Neural crest cell (in vitro differentiated cells): Measurements from ENCODE around the gene CPD. TPM values are rescaled to one million over a fixed set of nuclear protein-coding genes. Genes with fewer than 3 reads are reported as not detected.
A peak's percentile ranks its signal among the peaks of the same experiment; 100 is the strongest.

Experiments
- DNase-seq: peaks from one replicate; pipeline ENCODE4 v3.0.0; 2021; ENCODE audit warnings: low read depth, mixed read lengths, low spot score
- H3K27ac Mint-ChIP-seq: one replicate; pipeline ENCODE4 v1.8.0; 2021; ENCODE audit warnings: mild to moderate bottlenecking, mixed read lengths; ENCODE audit not compliant: unreplicated experiment
- H3K27me3 Mint-ChIP-seq: 2 replicates; pipeline ENCODE4 v1.8.0; 2021; ENCODE audit warnings: low read depth, mild to moderate bottlenecking, mixed read lengths
- H3K36me3 Mint-ChIP-seq: 2 replicates; pipeline ENCODE4 v1.8.0; 2021; ENCODE audit warnings: low read depth, mild to moderate bottlenecking, mixed read lengths
- H3K4me1 Mint-ChIP-seq: 2 replicates; pipeline ENCODE4 v1.8.0; 2021; ENCODE audit warnings: mixed read lengths
- H3K4me3 Mint-ChIP-seq: one replicate; pipeline ENCODE4 v1.8.0; 2021; ENCODE audit warnings: mild to moderate bottlenecking, mixed read lengths
- H3K9me3 Mint-ChIP-seq: 2 replicates; pipeline ENCODE4 v1.8.0; 2021; ENCODE audit warnings: mixed read lengths
- CTCF ChIP-seq: fragments of 200-600 bp; sonication (generic); conservative IDR thresholded peaks from 2 replicates; pipeline ENCODE4 v1.5.0; 2021; ENCODE audit warnings: antibody characterized with exemption, mild to moderate bottlenecking
- total RNA-seq: library from RNA; stranded (reverse); gene quantifications from 2 replicates; pipeline ENCODE4 v1.2.1, GENCODE V29; 2021

The CPD gene
- total RNA-seq, 1 donor from 2014 or later, result 48.4 TPM

- Mint-ChIP-seq H3K9me3 (no peaks in the 10 kb centered on the region), H3K4me3 (peak overlapping the region; percentile 49), H3K27ac (peak overlapping the region; percentile 96), H3K36me3 (no peaks in the 10 kb centered on the region), H3K4me1 (peaks cover 34% of the 10 kb centered on the region), H3K27me3 (no peaks in the 10 kb centered on the region)
- TF ChIP-seq CTCF, result no peak
- no peak for DNase-seq
Measured at GRCh38 chr17:30344283-30345088, 34.2 kb upstream of the CPD start.

GRCh38 chr17:30345089-30345433 is 33.7 kb upstream of the CPD start:
- H3K9me3 Mint-ChIP-seq, result no peaks in the 10 kb centered on the region
- no peak overlapping the region for H3K4me3 Mint-ChIP-seq
- no peak for TF ChIP-seq CTCF
- no peaks in the 10 kb centered on the region for H3K36me3 Mint-ChIP-seq
- no peaks in the 10 kb centered on the region for H3K27me3 Mint-ChIP-seq
- H3K4me1 Mint-ChIP-seq, result peaks cover 32% of the 10 kb centered on the region
- no peak for DNase-seq
- peak overlapping the region; percentile 96 for H3K27ac Mint-ChIP-seq

GRCh38 chr17:30345527-30346075 is 33.1 kb upstream of the CPD start:
- H3K4me1 Mint-ChIP-seq, result peaks cover 27% of the 10 kb centered on the region

GRCh38 chr17:30346221-30346795 is 32.4 kb upstream of the CPD start:
- no peak for DNase-seq
- Mint-ChIP-seq H3K4me1 (peaks cover 22% of the 10 kb centered on the region), H3K27me3 (no peaks in the 10 kb centered on the region), H3K4me3 (no peak overlapping the region), H3K27ac (no peak overlapping the region), H3K9me3 (no peaks in the 10 kb centered on the region), H3K36me3 (no peaks in the 10 kb centered on the region)
- TF ChIP-seq CTCF, result no peak

More at GRCh38 chr17:30345527-30346075, 33.1 kb upstream of the CPD start:
- H3K36me3 Mint-ChIP-seq, result no peaks in the 10 kb centered on the region
- TF ChIP-seq CTCF, result no peak
- no peak overlapping the region for H3K27ac Mint-ChIP-seq
- DNase-seq, result no peak
- H3K4me3 Mint-ChIP-seq, result no peak overlapping the region
- no peaks in the 10 kb centered on the region for H3K27me3 Mint-ChIP-seq
- H3K9me3 Mint-ChIP-seq, result no peaks in the 10 kb centered on the region

- peaks cover 17% of the 10 kb centered on the region for H3K4me1 Mint-ChIP-seq
- H3K9me3 Mint-ChIP-seq, result no peaks in the 10 kb centered on the region
- no peak overlapping the region for H3K27ac Mint-ChIP-seq
- H3K36me3 Mint-ChIP-seq, result no peaks in the 10 kb centered on the region
- no peaks in the 10 kb centered on the region for H3K27me3 Mint-ChIP-seq
- TF ChIP-seq CTCF, result no peak
- no peak for DNase-seq
- no peak overlapping the region for H3K4me3 Mint-ChIP-seq
Measured at GRCh38 chr17:30347488-30347887, 31.2 kb upstream of the CPD start.
